Loucy (cell line): ENCODE data around the gene KLHL25.

Experiments
- EZH2phosphoT487 ChIP-seq: fragments of 200-600 bp; IDR thresholded peaks from 2 replicates; pipeline ENCODE4 v1.6.1; 2018; ENCODE audit warnings: antibody characterized with exemption, mild to moderate bottlenecking, moderate library complexity, borderline replicate concordance
- TF ChIP-seq, protein P1 (sequence below): fragments of 200-600 bp; sonication (generic); conservative IDR thresholded peaks from 2 replicates; pipeline ENCODE4 v1.5.1; 2014; ENCODE audit warnings: mild to moderate bottlenecking, antibody characterized with exemption, low read length

DNA sequence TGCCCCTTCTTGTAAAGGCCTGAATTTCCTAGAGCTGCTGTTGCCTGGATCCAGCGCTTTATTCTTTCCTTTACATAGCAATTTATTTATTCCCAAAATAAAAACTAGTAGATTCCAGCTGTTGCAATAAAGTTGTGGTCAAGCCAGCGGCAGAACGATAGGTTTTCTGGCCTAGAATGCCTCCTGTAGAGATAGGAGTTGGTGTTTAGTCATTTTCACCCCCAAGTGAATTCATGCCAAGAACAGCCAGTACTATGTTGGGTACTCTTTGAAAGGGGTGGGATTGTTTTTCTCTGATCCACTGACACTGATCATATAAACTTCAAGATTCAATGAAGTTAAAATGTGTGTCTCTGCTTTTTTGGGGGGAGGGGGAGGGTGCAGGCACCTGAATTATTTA lies 69.7 kb downstream of the KLHL25 start:
- TF ChIP-seq, protein P1, sequence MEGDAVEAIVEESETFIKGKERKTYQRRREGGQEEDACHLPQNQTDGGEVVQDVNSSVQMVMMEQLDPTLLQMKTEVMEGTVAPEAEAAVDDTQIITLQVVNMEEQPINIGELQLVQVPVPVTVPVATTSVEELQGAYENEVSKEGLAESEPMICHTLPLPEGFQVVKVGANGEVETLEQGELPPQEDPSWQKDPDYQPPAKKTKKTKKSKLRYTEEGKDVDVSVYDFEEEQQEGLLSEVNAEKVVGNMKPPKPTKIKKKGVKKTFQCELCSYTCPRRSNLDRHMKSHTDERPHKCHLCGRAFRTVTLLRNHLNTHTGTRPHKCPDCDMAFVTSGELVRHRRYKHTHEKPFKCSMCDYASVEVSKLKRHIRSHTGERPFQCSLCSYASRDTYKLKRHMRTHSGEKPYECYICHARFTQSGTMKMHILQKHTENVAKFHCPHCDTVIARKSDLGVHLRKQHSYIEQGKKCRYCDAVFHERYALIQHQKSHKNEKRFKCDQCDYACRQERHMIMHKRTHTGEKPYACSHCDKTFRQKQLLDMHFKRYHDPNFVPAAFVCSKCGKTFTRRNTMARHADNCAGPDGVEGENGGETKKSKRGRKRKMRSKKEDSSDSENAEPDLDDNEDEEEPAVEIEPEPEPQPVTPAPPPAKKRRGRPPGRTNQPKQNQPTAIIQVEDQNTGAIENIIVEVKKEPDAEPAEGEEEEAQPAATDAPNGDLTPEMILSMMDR, result no peak
- TF ChIP-seq EZH2phosphoT487, result no peak
